GM19035 (cell line): ENCODE measurements around the gene S100A4.
"Not testable (repeated sequence)": the region's sequence is repeated elsewhere in the genome, so short reads cannot be mapped to it uniquely, and the experiment has no call there.

Experiments
- ATAC-seq: cut with Tn5 transposase; IDR thresholded peaks from one replicate; pipeline ENCODE4 v1.9.1; 2021; ENCODE audit not compliant: unreplicated experiment

S100A4 gene

DNA sequence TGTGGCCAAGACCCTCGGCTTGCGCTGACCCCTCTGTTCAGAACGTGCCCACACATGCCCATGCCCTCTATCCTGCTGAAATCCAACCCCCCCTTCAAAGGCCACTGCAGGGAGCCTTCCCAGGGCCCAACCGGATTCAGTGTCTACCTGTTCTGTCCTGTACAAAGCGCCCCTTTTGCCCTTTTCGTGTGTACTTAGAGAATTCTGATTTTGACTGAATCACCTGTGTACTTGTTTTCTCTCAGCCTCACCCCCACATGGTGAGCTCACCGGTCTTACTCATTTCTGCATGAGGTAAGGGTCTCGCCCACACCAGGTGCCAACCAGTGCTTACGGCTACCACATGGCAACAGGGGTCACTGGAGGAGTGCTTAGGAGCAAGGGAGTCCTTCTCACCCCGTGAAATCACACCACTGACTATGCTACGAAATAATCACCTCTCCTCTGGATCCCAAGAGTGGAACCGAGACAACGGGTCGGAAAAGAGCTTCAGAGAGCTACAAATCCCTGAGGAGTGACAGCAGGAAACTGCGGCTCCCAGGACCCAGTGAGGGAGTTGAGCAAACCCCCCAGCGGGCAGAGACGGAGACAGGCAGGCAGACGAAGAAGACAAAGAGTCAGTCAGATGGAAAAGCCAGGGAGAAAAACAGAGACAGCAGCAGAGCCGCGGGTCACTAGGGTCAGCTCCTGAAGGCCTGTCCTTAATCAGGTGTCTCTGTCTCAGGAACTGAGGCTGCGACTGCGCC, 22.2 kb upstream of the S100A4 start:
- no peak for ATAC-seq

DNA sequence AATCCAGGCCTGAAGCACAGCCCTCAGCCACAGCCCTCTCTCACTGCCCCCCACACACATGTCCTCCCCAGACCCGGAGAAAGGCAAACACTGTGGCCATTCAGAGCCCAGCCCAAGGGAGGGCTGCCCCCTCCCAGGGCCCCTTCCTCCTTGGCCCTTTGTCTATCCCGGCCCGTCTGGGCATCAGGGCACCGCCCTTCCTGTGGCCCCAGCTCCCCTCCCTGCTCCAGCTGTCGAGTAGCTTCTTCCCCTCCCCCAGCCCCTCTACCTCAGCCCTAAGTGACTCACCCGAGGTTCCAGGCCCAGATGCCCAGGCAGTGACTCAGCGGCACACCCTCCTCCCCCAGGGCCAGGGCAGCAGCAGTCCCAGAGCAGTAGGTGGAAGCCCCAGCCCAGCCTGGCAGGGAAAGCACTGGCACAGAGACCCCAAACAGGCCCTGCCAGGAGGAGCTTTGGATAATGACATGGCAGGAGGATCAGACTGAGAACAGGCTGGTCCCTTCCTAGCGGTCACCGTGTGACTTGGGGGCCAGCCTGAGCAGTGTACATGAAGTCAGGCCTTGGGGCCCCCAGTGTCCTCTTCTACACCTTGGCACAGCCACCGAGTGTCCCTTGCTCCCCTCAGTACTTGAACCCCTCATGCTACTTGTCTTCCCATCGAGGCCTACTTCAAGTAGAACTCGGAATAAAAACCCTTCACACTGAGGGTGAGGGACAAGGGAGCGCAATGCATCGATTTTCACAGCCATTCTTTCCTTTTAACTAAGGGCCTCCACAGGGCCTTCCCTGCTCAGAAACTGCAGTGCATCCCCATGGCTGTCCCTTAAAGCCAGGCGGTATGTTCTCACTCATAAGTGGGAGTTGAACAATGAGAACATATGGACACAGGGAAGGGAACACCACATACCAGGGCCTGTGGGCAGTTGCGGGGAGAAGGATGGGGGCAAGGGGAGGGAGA, 21.1 kb upstream of the S100A4 start:
- no peak for ATAC-seq

DNA sequence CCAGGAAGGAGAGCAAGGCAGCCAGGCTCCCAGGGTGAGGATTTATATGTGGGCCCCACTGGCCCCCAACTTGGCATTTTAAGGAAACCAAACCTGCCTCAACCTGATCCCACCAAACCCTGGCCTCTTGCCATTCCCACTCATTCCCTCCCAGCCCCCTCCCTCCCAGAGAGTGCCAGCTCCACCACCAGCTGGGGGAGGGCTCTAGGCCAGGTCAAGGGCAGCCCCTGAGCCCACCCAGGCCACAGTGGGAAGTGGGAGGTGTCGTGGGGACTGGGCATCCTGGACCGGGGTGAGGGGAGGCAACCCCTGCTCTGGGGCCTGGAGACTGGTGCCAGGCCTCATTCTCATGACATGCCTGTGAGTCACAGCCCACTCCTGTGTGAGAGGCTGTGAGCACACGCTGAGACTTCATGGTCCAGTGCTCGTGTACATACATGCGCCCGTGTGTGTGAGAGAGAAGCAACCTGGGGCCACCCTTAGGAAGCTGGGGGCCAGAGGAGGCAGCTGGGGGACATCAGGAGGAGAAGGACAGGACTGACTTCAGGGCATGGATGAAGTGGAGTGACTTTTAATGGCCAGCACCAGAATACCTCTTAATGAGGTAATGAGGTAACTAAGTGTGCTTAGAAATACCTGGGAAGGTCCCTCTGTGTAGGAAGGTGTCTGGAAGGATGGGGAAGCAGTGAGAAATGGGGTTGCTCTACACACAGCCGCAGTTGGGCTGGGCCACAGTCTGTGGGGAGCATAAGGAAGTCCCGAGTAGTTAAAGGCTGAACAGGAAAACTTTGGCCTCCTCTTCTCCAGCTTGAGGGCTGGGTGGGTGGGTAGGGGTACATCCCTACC, 20.1 kb upstream of the S100A4 start, which contains the start of gene S100A2:
Gene S100A2, minus strand, starts transcription at position 316 of the 846 bp plus-strand sequence. CDS start 1,967 bp downstream, outside the sequence.
- no peak for ATAC-seq

DNA sequence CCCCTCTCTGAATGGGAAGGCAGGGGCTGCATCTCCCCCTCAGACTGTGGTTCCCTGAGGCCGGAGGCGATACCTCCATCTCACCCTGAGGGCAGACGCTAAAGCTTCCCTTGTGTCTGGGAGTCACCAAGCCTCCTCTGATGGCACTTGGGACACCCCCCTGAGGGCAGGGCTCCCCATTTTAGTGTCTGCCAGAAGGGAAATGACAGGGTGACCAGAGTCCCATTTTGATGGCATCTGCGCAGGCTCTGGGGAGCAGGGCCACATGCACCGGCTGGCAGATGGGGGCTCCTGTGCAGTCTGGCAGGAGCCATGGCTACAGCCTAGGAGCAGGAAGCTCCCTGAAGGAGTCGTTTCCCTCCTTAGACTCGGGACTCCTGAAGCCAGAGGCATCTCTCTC, 18.4 kb upstream of the S100A4 start:
- ATAC-seq, result no peak

DNA sequence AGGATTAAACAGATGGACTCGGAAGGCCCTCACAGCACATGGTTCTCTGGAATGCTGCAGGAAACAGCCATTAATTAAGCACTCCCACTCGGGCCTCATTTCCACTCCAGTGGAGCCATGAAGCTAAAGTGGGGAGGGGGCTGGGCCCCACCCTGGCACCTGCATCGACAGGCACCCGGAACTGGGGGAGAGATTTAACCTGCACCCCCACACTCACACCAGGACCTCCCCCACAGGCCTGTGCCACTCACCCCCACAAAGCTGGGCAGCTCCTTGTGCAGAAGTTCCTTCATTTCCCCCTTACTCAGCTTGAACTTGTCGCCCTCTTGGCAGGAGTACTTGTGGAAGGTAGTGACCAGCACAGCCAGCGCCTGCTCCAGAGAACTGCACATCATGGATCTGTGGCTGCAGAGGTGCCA, 17.9 kb upstream of the S100A4 start:
- ATAC-seq, result no peak

DNA sequence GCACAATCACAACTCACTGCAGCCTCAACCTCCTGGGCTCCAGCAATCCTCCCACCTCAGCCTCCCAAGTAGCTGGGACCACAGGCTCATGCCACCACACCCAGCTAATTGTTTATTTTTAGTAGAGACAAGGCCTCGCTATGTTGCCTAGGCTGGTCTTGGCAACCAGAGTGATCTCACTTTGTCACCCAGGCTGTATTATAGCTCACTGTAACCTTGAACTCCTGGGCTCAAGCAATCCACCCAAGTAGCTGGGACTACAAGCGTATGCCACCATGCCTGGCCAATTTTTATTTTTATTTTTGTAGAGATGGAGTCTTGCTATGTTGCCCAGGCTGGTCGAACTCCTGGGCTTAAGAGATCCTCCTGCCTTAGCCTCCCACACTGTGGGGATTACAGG, 16.4 kb upstream of the S100A4 start:
- not testable (repeated sequence) for ATAC-seq

DNA sequence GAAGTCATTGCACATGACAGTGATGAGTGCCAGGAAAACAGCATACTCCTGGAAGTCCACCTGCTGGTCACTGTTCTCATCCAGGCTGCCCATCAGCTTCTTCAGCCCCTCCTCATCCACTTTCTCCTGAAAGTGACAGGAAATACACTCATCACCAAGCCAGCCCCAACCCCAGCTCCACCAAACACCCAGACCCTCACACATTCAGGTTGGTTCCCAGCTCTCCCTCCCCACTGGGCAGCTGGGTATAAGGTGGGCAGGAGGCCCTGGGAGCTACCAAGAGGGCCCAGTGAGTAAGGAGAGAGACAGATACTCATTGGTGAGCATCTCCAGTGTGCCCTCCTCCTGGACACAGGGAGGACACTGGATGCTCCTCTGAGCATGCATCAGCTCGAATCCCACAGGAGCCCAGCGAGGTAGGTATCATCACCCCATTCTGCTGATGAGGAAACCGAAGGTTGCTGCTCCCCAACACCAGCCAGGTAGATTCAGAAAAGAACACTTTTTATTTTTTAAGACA, 15.9 kb upstream of the S100A4 start:
- ATAC-seq, result no peak

DNA sequence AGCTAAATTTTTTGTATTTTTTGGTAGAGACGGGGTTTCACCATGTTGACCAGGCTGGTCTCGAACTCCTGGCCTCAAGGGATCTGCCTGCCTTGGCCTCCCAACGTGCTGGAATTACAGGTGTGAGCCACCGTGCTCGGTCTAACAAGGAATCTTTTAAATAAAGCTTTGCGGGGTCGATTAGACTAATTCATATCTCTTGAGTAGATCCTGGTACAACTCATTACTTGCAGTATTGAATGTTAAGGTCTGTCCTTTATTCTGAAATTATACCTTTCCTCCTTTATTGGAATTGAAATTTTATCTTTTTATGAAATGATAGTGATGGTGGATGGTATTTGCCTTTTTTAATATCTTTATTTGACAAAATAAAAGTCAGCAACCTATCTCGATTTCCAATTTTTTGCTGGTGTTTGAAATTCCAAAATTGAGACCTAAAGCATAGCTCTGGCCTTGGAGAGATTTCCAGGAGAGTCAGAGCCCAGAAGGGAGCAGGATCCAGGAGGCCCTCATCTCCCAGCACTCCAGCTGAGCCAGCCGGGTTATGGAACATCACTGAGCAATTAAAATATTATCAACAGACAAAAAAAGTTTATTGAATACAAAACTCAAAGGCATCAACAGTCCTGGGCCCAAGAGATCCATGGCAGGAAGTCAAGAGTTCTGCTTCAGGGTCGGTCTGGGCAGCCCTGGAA, 15.3 kb upstream of the S100A4 start:
- ATAC-seq, result no peak

DNA sequence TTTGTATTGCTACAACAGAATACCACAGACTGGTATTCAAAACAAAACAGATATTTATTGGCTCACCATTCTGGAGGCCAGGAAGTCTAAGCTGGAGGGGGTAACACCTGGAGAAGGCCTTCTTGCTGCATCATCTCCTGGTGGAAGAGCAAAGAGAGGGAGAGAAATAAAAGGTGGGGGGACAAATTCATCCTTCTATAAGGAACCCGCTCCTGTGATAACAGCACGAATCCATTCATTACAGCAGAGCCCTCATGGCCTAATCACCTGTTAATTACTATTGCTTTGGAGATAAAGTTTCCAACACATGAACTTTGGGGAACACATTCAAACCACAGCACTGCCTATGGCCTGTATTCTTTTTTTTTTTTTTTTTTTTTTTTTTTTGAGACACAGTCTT, 14.6 kb upstream of the S100A4 start:
- ATAC-seq, result no peak

DNA sequence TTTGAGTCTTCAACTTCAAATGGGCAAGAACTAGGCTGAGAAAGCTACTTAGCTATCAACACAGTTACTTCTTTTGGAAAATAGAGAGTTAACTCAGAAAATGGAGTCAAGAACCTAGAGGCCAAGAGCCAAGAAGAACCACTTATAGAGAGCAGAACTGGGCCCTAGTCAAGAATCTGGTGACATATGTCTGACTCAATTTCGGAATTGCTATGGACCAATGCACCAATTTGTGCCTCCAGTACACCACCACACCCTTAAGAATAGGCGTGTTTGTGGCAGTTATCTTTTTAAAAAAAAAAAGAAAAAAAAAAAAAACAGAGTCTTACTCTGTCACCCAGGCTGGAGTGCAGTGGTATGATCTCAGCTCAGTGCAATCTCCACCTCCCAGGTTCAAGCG, 12.3 kb upstream of the S100A4 start:
- no peak for ATAC-seq

DNA sequence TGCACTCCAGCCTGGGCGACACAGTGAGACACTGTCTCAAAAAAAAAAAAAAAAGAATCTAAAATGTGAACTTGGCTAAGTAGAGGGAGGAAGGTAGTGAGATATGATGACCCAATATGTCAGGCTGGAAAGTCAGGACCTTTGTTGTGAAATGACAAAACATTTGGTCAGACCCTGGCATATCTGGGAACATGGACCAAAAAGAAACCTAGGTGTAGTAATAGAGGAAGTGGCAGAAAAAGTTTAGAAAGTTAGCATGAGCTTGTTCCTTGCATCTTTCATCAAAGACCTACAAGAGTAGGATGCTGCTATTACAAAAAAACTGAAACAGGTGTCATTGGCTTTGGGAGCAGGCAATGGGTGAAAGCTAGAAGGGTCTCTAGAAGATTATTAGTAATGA, 10.7 kb upstream of the S100A4 start:
- ATAC-seq, result no peak

DNA sequence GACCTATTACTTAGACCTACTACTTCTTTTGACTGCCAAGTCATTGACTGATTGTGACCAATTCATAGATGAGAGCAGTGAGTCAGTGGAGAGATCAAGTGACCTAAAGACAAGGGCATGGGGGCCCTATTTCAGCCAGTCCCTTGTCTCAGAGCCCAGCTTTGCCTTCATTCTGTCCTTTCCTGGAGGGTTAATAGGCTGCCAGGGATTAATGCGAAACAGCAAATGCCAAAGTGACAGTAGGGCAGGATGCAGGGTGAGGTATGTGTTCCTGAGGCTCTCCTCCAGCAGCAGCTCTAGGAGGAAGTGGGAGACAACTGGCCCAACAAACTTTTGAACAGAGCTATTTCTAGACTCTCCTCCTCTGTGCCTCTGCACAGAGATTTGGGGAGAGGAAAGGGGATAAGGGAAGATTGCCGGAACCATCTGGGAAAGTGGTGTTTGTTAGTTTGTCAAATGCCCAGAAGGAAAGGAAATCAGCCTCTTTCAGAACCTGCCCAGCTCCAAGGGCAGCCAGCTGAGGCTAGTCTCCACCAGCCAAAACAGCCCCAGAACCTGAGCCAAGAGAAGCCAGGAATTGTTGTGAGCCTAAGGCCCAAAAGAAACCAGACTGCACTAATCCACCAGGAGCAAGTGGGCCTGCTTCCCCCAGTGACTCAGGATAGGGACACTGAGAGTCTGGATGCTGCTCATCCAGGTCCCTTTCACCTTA, 8.4 kb upstream of the S100A4 start:
- no peak for ATAC-seq

DNA sequence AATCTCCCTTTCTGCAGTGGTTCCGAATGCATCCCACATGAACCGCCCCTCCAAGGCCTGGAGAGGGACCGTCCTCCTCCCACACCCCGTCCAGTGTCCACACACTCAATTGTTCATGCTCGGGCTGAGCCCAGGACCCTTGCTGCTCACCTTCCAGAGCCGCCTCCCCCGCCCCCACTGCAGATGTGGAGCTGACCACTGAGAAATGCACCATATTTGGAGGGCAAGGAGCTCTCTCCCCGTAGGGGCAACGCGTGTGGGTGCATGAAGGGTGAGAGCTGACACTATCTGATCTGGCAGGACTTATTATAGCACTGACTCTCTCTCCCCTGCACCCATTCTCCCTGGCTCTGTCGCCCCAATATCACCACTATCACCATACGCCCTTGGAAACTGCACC, 7.5 kb upstream of the S100A4 start:
- no peak for ATAC-seq

DNA sequence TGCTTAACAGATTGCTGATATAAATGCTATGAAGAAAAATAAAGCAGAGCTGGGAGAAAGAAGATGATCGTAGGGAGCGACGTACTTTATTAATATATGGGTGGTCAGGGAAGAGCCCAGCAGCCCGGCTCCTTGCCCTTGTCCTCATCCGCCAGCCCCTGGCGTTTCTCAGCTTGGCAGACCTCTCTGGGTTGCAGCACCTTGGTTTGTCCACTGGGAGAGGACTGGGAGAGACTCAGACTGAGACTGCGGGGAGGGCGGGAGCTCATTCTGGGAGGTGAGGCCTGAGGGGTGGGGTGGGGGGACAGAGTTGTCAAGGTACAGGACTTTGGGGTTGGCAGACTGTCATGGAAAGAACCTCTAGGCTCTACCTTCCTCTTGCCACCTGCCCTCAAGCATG, 6.7 kb upstream of the S100A4 start:
- ATAC-seq, result no peak

DNA sequence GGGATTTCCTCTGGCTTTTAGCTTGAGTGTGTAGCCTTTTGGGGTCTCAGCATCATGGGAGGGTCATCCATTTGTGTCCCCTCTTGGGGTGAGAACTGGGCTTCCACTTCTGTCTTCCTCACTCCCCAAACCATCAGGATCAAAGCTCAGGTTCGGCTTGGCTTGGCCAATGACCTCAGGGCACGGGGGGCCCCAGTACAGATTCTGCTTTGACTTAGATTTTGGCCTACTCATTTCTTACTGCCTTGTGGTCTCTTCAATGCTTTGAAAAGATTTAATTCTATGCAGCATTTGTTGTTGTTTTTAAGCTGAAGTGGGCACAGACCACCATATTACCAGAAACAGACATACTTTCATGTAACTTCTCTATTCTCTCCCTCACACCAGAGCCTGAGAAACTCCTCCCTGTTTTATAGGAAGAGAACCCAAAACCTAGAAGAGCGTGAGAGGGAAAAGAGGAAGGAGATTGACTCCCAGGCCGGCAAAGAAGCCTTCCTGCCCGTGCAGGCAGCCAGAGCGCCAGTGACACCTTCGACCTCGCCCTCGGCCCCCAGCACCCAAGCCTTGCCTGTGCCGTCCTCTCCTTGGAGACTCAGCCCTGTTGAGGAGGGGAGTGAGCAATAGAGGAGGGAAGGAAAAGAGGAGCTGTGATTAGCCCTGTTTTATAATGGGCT, 5.4 kb upstream of the S100A4 start:
- ATAC-seq, result no peak

DNA sequence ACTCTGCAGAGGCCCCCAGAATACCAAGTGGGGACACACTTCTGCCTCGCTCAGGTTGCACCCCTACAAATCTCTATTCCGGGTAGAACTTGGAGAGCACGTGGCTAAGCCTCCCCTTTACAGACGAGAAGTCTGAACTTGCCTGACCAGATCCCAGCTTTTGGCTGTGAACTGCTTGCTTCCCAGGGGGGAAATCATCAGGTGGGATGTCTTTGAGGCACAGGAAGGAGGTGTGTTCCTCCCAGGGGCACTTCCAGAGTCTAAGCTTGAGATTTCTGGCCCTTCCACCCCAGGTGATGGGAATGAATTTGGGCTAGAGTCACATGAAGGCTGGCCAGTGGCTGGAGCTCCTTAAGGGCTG, 4.8 kb upstream of the S100A4 start:
- no peak for ATAC-seq

DNA sequence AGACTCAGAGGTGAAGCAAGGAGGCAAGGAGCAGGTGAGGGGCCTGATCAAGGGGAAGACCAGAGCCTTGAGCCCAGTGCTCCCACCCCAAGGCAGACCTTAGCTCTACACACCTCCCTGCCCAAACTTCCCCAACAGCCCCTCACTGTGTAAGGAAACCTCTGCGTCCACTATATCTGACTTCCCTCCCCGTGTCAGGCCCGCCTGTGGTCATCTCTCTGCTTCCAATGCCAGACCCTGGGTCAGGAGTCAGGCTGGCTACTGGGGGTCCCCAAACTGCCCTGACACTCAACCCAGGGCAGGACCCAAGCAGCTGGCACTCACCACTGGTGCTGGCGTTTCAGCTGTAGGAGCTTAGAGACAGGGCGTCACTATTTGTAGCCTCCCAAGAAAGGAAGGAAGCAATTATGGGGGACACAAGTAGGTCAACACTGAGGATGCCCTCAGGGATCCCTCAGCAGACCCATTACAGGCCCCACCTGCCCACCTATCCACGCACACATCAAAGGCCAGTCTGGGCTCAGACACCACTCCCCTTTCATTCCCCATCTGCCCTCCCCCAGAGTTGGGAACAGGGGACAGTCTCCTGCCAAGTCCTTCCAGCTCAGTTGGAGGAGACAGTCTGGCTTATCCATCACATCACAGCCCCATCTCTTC, 4.3 kb upstream of the S100A4 start:
- ATAC-seq, result no peak
